Measurements from ENCODE around the gene ZNF697. TPM values are rescaled to one million over a fixed set of nuclear protein-coding genes. Genes with fewer than 3 reads are reported as not detected.

The ZNF697 gene
- total and polyA plus RNA-seq, 4 donors = 2.3 to 22.2 (median 5.0) TPM

DNA sequence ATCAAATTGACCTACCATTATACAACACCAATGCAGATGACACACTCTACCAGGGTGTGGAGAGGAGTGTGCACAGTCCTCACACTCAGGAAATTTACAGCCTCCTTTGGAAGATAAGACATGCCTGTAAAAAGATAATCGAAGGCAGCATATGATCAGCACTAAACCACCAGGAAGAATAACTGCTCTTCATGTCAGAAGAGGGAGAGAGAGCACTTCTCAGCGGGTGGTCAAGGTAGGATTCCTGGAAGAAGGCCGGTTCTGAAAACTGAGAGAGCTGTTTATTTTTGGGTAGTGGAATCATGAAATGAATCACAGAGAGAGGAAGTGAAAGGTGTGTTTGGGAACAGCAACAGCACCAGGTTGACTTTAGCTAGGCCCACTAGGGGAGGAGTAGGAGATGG lies 14.0 kb upstream of the ZNF697 start:
- Histone ChIP-seq H3K9me3 (ENCODE audit: control insufficient read depth in 4 of 4, insufficient read depth in 3 of 4, low read length in 3 of 4) (no peaks in the 10 kb centered on the region), H3K4me1 (ENCODE audit: control insufficient read depth in 5 of 5, insufficient read depth in 5 of 5, low read length in 5 of 5) (peaks cover 0 to 38% (median 10%) of the 10 kb centered on the region in 5 donors), H3K4me3 (no peak overlapping the region), H3K9ac (ENCODE audit: insufficient read depth in 1 of 2, low read length in 2 of 2) (no peak overlapping the region), H3K27me3 (ENCODE audit: control insufficient read depth in 3 of 3, insufficient read depth in 3 of 3, low read length in 2 of 3) (no peaks in the 10 kb centered on the region), H3K27ac (ENCODE audit: low read depth in 1 of 2, low read length in 1 of 2) (no peak overlapping the region), H3K36me3 (ENCODE audit: control insufficient read depth in 4 of 4, insufficient read depth in 4 of 4, low read length in 4 of 4) (no peaks in the 10 kb centered on the region)
- 62 to 73% methylated on average over 3 of the region's 3 CpGs for WGBS, 2 donors
- DNase-seq = no peak
- TF ChIP-seq, protein P1, sequence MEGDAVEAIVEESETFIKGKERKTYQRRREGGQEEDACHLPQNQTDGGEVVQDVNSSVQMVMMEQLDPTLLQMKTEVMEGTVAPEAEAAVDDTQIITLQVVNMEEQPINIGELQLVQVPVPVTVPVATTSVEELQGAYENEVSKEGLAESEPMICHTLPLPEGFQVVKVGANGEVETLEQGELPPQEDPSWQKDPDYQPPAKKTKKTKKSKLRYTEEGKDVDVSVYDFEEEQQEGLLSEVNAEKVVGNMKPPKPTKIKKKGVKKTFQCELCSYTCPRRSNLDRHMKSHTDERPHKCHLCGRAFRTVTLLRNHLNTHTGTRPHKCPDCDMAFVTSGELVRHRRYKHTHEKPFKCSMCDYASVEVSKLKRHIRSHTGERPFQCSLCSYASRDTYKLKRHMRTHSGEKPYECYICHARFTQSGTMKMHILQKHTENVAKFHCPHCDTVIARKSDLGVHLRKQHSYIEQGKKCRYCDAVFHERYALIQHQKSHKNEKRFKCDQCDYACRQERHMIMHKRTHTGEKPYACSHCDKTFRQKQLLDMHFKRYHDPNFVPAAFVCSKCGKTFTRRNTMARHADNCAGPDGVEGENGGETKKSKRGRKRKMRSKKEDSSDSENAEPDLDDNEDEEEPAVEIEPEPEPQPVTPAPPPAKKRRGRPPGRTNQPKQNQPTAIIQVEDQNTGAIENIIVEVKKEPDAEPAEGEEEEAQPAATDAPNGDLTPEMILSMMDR (IDR thresholded peaks at IDR 0.05; ENCODE audit: control extremely low read depth, extremely low read depth) = no peak
- ATAC-seq (ENCODE audit: insufficient read depth, low FRiP score) = no peak

- no peak overlapping the region for H3K27ac ChIP-seq (ENCODE audit: low read depth in 1 of 2, low read length in 1 of 2)
- no peaks in the 10 kb centered on the region for H3K27me3 ChIP-seq (ENCODE audit: control insufficient read depth in 3 of 3, insufficient read depth in 3 of 3, low read length in 2 of 3)
- H3K9ac ChIP-seq (ENCODE audit: insufficient read depth in 1 of 2, low read length in 2 of 2) = peak overlapping the region in 1 of 2 donors; percentile 5
- H3K4me3 ChIP-seq = no peak overlapping the region
- H3K4me1 ChIP-seq (ENCODE audit: control insufficient read depth in 5 of 5, insufficient read depth in 5 of 5, low read length in 5 of 5) = peaks cover 0 to 40% (median 10%) of the 10 kb centered on the region in 5 donors
- H3K36me3 ChIP-seq (ENCODE audit: control insufficient read depth in 4 of 4, insufficient read depth in 4 of 4, low read length in 4 of 4) = no peaks in the 10 kb centered on the region
- TF ChIP-seq, protein P1 (IDR thresholded peaks at IDR 0.05; ENCODE audit: control extremely low read depth, extremely low read depth) = no peak
- H3K9me3 ChIP-seq (ENCODE audit: control insufficient read depth in 4 of 4, insufficient read depth in 3 of 4, low read length in 3 of 4) = no peaks in the 10 kb centered on the region
- ATAC-seq (ENCODE audit: insufficient read depth, low FRiP score) (no peak), DNase-seq (peak in 1 of 3 donors; percentile 66)
- 66 to 83% methylated on average over 5 of the region's 5 CpGs for WGBS, 2 donors
Observed at GRCh38 chr1:119660253-119661083, 12.4 kb upstream of the ZNF697 start.

DNA sequence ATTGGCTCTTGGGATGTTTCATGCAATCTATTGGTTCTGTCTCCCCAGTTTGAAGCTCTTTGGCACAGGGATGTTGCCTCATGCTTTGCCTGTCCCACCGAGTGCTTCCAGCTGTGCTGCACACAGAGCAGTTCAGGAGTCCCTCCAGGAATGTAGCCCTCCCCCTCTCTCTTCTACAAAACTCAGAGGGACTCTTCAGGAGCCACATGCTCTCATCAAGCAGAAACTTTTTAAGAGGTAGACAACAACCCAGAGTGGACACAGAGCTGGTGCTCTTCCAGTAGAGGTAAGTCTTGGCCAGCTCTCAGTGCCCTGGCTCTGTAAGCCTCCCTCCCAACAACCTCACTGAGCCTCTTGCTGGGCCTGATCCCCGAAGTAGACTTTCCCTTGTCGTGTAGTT lies 11.6 kb upstream of the ZNF697 start:
- peaks cover 0 to 48% (median 14%) of the 10 kb centered on the region in 5 donors for H3K4me1 ChIP-seq (ENCODE audit: control insufficient read depth in 5 of 5, insufficient read depth in 5 of 5, low read length in 5 of 5)
- H3K27me3 ChIP-seq (ENCODE audit: control insufficient read depth in 3 of 3, insufficient read depth in 3 of 3, low read length in 2 of 3) = no peaks in the 10 kb centered on the region
- no peak overlapping the region for H3K27ac ChIP-seq (ENCODE audit: low read depth in 1 of 2, low read length in 1 of 2)
- peak; percentile 89 to 95 (median 94) for DNase-seq
- no peak overlapping the region for H3K9ac ChIP-seq (ENCODE audit: insufficient read depth in 1 of 2, low read length in 2 of 2)
- TF ChIP-seq, protein P1 (IDR thresholded peaks at IDR 0.05; ENCODE audit: control extremely low read depth, extremely low read depth) = no peak
- H3K9me3 ChIP-seq (ENCODE audit: control insufficient read depth in 4 of 4, insufficient read depth in 3 of 4, low read length in 3 of 4) = no peaks in the 10 kb centered on the region
- 47 to 69% methylated on average over 3 of the region's 3 CpGs for WGBS, 2 donors
- peak; percentile 35 for ATAC-seq (ENCODE audit: insufficient read depth, low FRiP score)
- H3K4me3 ChIP-seq = no peak overlapping the region
- no peaks in the 10 kb centered on the region for H3K36me3 ChIP-seq (ENCODE audit: control insufficient read depth in 4 of 4, insufficient read depth in 4 of 4, low read length in 4 of 4)

Measured in lung (tissue), 12 donors.